HEK293T (cell line): Measurements from ENCODE around the gene ADAMTS5.

Experiments
- CTCF ChIA-PET: fragments of 350-600 bp; formaldehyde crosslinking; extraction: SDS; loops from one replicate; lab custom pipeline; 2021; ENCODE audit warnings: antibody characterized with exemption, inconsistent platforms; lab: Yijun Ruan, JAX
- POLR2A ChIA-PET: fragments of 350-600 bp; formaldehyde crosslinking; extraction: SDS; loops from one replicate; lab custom pipeline; 2020; ENCODE audit warnings: antibody characterized with exemption, inconsistent platforms; lab: Yijun Ruan, JAX
- DNase-seq: peaks from one replicate; pipeline ENCODE4 v3.0.0; 2012; ENCODE audit warnings: mixed read lengths; ENCODE audit errors: extremely low spot score
- ARNT ChIP-seq: fragments of 450-650 bp; IDR thresholded peaks from 2 replicates; pipeline ENCODE4 v1.6.1; 2017; ENCODE audit warnings: mild to moderate bottlenecking
- BHLHE40 ChIP-seq: fragments of 450-650 bp; IDR thresholded peaks from 2 replicates; pipeline ENCODE4 v1.6.1; 2016; ENCODE audit warnings: mild to moderate bottlenecking, moderate library complexity, borderline replicate concordance
- CTBP1 ChIP-seq: fragments of 450-650 bp; IDR thresholded peaks from 2 replicates; pipeline ENCODE4 v1.6.1; 2016; ENCODE audit warnings: borderline replicate concordance
- ELF4 ChIP-seq: fragments of 450-650 bp; IDR thresholded peaks from 2 replicates; pipeline ENCODE4 v1.6.1; 2017; ENCODE audit warnings: antibody characterized with exemption
- FOXA1 ChIP-seq: fragments of 450-650 bp; IDR thresholded peaks from 2 replicates; pipeline ENCODE4 v1.6.1; 2016; ENCODE audit warnings: mild to moderate bottlenecking
- FOXK2 ChIP-seq: fragments of 450-650 bp; IDR thresholded peaks from 2 replicates; pipeline ENCODE4 v1.6.1; 2016; ENCODE audit warnings: mild to moderate bottlenecking
- FOXM1 ChIP-seq: fragments of 450-650 bp; IDR thresholded peaks from 2 replicates; pipeline ENCODE4 v1.6.1; 2017; ENCODE audit warnings: mild to moderate bottlenecking, borderline replicate concordance
- HDGF ChIP-seq: fragments of 450-650 bp; IDR thresholded peaks from 2 replicates; pipeline ENCODE4 v1.6.1; 2017; ENCODE audit warnings: antibody characterized with exemption, borderline replicate concordance
- L3MBTL2 ChIP-seq: fragments of 450-650 bp; conservative IDR thresholded peaks from 2 replicates; pipeline ENCODE4 v1.6.1; 2016; ENCODE audit warnings: mild to moderate bottlenecking
- LEF1 ChIP-seq: fragments of 450-650 bp; IDR thresholded peaks from 2 replicates; pipeline ENCODE4 v1.6.1; 2017; ENCODE audit warnings: mild to moderate bottlenecking, borderline replicate concordance
- NFRKB ChIP-seq: fragments of 450-650 bp; IDR thresholded peaks from 2 replicates; pipeline ENCODE4 v1.6.1; 2016; ENCODE audit warnings: mild to moderate bottlenecking, moderate library complexity
- SP1 ChIP-seq: fragments of 450-650 bp; IDR thresholded peaks from 2 replicates; pipeline ENCODE4 v1.6.1; 2017
- SUZ12 ChIP-seq: fragments of 450-650 bp; IDR thresholded peaks from 2 replicates; pipeline ENCODE4 v1.6.1; 2016; ENCODE audit warnings: mild to moderate bottlenecking
- TARDBP ChIP-seq: fragments of 450-650 bp; IDR thresholded peaks from 2 replicates; pipeline ENCODE4 v1.6.1; 2016
- ZNF384 ChIP-seq: fragments of 450-650 bp; IDR thresholded peaks from 2 replicates; pipeline ENCODE4 v1.6.1; 2016
- TF ChIP-seq, protein P1 (sequence below): fragments of 450-650 bp; IDR thresholded peaks from 2 replicates; pipeline ENCODE4 v1.6.1; 2016

ADAMTS5 gene

DNA sequence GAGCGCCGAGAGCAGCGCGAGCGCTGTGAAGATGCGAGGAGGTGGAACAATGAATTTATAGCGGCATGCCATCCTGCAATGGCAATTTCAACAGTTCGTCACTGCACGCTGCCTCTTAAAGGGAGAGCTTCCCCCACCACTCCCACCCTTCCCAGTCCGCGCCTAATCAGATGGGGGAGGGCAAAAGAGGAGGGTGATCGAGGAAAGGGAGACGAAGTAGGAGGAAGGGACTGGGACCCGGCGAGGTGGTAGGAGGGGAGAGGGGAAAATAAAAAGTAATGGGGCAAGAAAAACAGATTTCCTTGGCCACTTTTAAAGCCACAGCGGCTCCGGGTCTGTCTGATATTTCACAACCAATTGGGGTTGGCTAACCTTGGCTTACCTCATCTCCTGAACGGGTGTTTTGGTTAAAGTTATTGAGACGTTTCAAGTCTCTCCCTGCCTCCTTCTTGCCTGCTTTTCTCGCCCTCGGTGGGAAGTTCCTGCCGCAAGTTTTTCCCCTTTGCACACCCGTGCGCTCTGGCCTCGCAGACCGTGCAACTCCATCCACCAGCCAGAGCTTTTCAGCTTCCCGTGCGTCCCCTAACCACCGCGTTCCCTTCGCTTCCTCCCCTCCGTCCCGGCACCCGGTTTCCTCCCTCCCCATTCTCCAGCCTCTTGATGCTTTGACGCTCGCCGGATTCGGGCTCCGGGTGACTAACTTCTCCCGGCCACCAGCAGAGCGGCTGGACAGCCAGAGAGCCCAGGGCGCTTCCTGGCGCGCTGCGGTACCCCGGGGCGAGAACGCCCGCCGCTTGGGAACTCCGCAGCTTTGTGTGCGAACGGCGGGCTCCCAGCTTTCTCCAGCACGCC is at the start of gene ADAMTS5:
ADAMTS5 (minus strand) TSS at position 27 of the 852 bp plus-strand sequence. CDS start 697 bp downstream, outside the sequence.
- DNase-seq = peak; percentile 59
- CTCF ChIA-PET = no interaction called here
- POLR2A ChIA-PET = interaction anchor here (0.9 to 1.2 kb wide), 2 partner anchors 87 to 122 kb away, joined by 3 read pairs; no protein-coding TSS in a partner anchor
- TF ChIP-seq ELF4 (no peak), ARNT (no peak)

DNA sequence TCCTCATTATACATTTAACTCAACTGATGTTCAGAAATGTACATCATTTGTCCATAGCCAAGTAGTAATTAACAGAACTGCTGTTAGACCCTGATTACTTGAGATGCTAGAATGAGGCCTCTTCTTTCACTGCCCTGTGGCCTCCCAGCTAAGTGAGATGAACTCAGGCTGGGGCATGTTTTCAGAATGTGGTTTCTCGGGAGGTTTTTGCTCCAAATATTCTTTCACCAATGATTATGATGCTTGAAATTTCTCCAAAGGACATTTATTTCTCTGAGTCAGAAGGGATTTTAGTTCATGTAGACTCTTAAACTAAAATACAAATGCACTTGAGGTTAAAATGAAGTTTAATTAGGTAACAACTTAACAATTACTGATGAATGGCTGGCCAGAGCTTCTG is 34.6 kb upstream of the ADAMTS5 start:
- ChIA-PET CTCF (no interaction called here), POLR2A (no interaction called here)
- DNase-seq = no peak
- TF ChIP-seq ZNF384 (no peak), FOXK2 (no peak), HDGF (no peak), CTBP1 (no peak), NFRKB (no peak), FOXA1 (no peak), LEF1 (no peak), FOXM1 (no peak), L3MBTL2 (no peak)

DNA sequence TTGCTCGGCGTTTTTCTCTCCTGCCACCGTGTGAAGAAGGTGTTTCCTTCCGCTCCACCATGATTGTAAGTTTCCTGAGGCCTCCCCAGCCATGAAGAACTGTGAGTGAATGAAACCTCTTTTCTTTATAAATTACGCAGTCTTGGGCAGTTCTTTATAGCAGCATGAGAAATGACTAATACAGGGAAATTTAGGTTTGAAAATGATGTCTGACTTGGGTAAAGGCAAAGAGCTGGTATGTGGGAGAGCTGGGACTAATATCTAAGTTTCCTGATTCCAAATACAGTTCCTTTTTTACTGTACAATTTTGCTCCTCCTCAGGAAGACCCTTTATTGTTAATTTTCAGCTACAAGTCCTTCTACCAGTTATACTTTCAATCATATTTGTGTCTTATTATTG is 16.7 kb upstream of the ADAMTS5 start:
- no peak for DNase-seq
- ChIA-PET CTCF (no interaction called here), POLR2A (no interaction called here)
- TF ChIP-seq NFRKB (no peak), LEF1 (no peak), FOXA1 (no peak)
- TF ChIP-seq, protein P1, sequence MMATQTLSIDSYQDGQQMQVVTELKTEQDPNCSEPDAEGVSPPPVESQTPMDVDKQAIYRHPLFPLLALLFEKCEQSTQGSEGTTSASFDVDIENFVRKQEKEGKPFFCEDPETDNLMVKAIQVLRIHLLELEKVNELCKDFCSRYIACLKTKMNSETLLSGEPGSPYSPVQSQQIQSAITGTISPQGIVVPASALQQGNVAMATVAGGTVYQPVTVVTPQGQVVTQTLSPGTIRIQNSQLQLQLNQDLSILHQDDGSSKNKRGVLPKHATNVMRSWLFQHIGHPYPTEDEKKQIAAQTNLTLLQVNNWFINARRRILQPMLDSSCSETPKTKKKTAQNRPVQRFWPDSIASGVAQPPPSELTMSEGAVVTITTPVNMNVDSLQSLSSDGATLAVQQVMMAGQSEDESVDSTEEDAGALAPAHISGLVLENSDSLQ = no peak

DNA sequence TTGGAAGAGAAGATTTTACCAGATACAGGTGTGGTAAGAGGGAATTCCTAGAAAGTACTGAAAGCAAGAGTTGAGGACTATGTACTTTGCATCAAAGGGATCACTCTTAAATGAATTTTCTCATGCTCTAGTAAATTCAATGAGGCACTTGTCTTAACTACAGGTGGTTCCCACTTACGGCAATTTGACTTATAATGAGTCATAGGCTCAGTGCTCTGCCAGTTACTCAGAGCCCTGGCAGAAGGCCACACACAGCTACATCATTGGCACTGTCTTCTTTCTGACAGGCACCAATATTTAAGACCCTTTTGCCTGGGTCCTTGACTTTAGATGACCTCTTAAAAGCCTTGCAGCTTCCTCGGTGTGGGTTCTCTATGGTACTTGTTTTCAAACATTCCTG is 15.9 kb upstream of the ADAMTS5 start:
- TF ChIP-seq FOXA1 (no peak), TARDBP (no peak), BHLHE40 (no peak), LEF1 (no peak), L3MBTL2 (no peak), FOXM1 (no peak), ARNT (no peak), ELF4 (no peak), SP1 (no peak)
- TF ChIP-seq, protein P1 = no peak
- DNase-seq = no peak
- ChIA-PET CTCF (no interaction called here), POLR2A (no interaction called here)

DNA sequence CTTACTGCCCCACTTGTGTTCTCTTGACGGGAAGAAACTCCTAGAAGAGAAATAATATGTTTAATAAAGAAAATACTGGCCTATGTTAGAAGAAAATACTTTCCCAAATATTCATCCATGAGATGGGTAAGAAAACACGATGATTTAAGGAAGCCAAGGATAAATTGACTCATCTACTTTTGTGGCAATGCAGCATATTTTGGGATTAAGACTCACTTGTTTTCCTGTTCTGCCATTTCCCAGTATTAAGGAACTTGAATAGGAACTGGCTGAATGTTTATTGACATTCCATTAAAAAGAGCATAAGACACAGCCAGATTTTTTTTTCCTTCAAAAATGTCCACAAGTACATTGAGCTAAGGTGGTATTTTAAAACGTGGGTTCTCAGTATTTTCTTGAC is 10.9 kb upstream of the ADAMTS5 start:
- POLR2A ChIA-PET = no interaction called here
- no peak for DNase-seq
- CTCF ChIA-PET = no interaction called here
- TF ChIP-seq ARNT = no peak

- TF ChIP-seq HDGF (no peak), FOXK2 (no peak), FOXM1 (no peak), NFRKB (no peak), ZNF384 (no peak)
- POLR2A ChIA-PET = no interaction called here
- DNase-seq = no peak
- CTCF ChIA-PET = interaction anchor here (0.8 kb wide), 1 partner anchor 1766 kb away, joined by 3 read pairs; no protein-coding TSS in a partner anchor
These were observed 6.3 kb upstream of the ADAMTS5 start for GRCh38 chr21:26973226-26973625.

DNA sequence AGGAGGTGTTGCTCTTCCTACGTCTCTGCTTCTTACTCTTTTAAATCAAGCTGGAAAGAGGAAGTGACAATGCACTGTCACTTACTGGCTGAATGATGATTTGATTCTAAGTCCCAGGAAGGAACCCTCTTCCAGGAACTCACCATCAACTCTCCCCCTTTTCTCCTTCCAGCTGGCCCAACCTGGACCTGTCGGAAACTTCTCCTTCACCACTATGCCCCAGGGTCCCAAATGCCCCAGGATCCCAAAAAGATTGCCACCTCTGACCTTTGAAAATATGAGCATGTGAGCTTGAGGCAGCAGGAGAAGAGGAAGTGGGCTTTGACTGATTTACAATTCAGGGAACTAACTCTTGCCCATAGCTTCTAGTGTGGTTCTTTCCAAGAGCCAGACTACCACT is 5.3 kb upstream of the ADAMTS5 start:
- DNase-seq = no peak
- ChIA-PET CTCF (no interaction called here), POLR2A (no interaction called here)
- TF ChIP-seq ZNF384 (no peak), L3MBTL2 (no peak), BHLHE40 (no peak), SUZ12 (no peak), CTBP1 (no peak), SP1 (no peak), ELF4 (no peak), TARDBP (no peak), ARNT (no peak), FOXA1 (no peak), HDGF (no peak), FOXK2 (no peak), FOXM1 (no peak), LEF1 (no peak), NFRKB (no peak)
- TF ChIP-seq, protein P1 = no peak
